Motor neuron (in vitro differentiated cells): ENCODE results near the gene USP11. TPM values are rescaled to one million over a fixed set of nuclear protein-coding genes. Genes with fewer than 3 reads are reported as not detected.

ENCODE experiments used
- ATAC-seq, 8 experiments: fragments of 200-7000 bp; cut with Tn5 transposase; replicated peaks in 6 of 8; 2 replicates each; pipeline ENCODE4 v1.8.0; 2021; ENCODE audit warnings: mild to moderate bottlenecking in 8 of 8, moderate library complexity in 8 of 8
- H3K27ac ChIP-seq, 2 donors: fragments of 250-450 bp; sonication (Bioruptor Pico); 2 replicates each; pipeline ENCODE4 v1.9.0; 2021; ENCODE audit warnings: antibody characterized with exemption in 2 of 2, mild to moderate bottlenecking in 2 of 2, moderate library complexity in 1 of 2
- H3K4me1 ChIP-seq, 2 donors: fragments of 250-450 bp; sonication (Bioruptor Pico); replicated peaks in 1 of 2; 2 replicates each; pipeline ENCODE4 v1.6.1; 2021; ENCODE audit warnings: antibody characterized with exemption in 2 of 2, mild to moderate bottlenecking in 2 of 2, moderate library complexity in 1 of 2
- H3K4me3 ChIP-seq, 5 donors: fragments of 250-450 bp; sonication (Bioruptor Pico); 2 replicates each; pipeline ENCODE4 v1.9.0; 2021; ENCODE audit warnings: antibody characterized with exemption in 5 of 5, mild to moderate bottlenecking in 5 of 5, moderate library complexity in 4 of 5
- WGBS, 10 experiments: fragments of 450-650 bp; shearing (Covaris generic); methylation state at CpG; one replicate each; pipeline ENCODE4 v1.0.0; 2022; 5-methylcytosine and 5-hydroxymethylcytosine counted together
- in situ Hi-C, 9 experiments: fragments of 400-800 bp; cut with MboI; loops; one replicate each; pipeline ENCODE4 v1.15.0; 2021; ENCODE audit warnings: low sequenced_read_pairs in 9 of 9, low pct_unique_long_range_greater_than_20kb in 2 of 9; ENCODE audit not compliant: unreplicated experiment in 9 of 9
- total RNA-seq, 8 experiments: library from RNA; unstranded; fragments of 300-600 nt; gene quantifications; 2 replicates each; pipeline versions ENCODE4 v1.2.3 to v1.2.4, GENCODE V29; 2022

The USP11 gene
- total RNA-seq, 8 experiments from 2014 or later, result 25.0 to 167 (median 110) TPM

GRCh38 chrX:47230136-47230868, 2.5 kb upstream of the USP11 start:
- in situ Hi-C loops, result loop anchor here in 1 of 9 experiments (25.0 kb wide), 1 partner anchor 132 kb away; the partner anchor contains the start of gene ZNF157
- H3K4me1 ChIP-seq, result peaks cover 8 to 12% of the 10 kb centered on the region in 2 donors
- WGBS, 10 experiments, result 48 to 100% (median 100%) methylated on average over 2 of the region's 5 CpGs; no CpG with 5 or more reads in 6 of the 10 experiments
- ATAC-seq, result no peak
- H3K27ac ChIP-seq, result no peak overlapping the region
- H3K4me3 ChIP-seq, result no peak overlapping the region

GRCh38 chrX:47231167-47231566, 1.6 kb upstream of the USP11 start:
- no CpG with 5 or more reads among the region's 2 CpGs for WGBS, 10 experiments
- ATAC-seq, result no peak
- Histone ChIP-seq H3K4me3 (no peak overlapping the region), H3K4me1 (peaks cover 8 to 19% of the 10 kb centered on the region in 2 donors), H3K27ac (no peak overlapping the region)
- in situ Hi-C loops, result loop anchor here in 1 of 9 experiments (25.0 kb wide), 1 partner anchor 131 kb away; the partner anchor contains the start of gene ZNF157

- Histone ChIP-seq H3K27ac (peak overlapping the region; percentile 98), H3K4me1 (peaks cover 8 to 23% of the 10 kb centered on the region in 2 donors), H3K4me3 (peak overlapping the region; percentile 82 to 94 (median 89))
- in situ Hi-C loops, result loop anchor here in 1 of 9 experiments (25.0 kb wide), 1 partner anchor 130 kb away; the partner anchor contains the start of gene ZNF157
- ATAC-seq, result no peak
- 52 to 92% methylated on average over 2 to 7 of the region's 8 CpGs; no CpG with 5 or more reads in 8 of the 10 experiments for WGBS, 10 experiments
Measured at GRCh38 chrX:47232197-47232802, 509 bp upstream of the USP11 start.

GRCh38 chrX:47233333-47234113, 714 bp downstream of the USP11 start:
- WGBS, 10 experiments, result 0 to 15% (median 2%) methylated on average over 3 to 14 of the region's 51 CpGs; no CpG with 5 or more reads in 6 of the 10 experiments
- in situ Hi-C loops, result loop anchor here in 1 of 9 experiments (25.0 kb wide), 1 partner anchor 129 kb away; the partner anchor contains the start of gene ZNF157
- H3K4me3 ChIP-seq, result peak overlapping the region; percentile 82 to 94 (median 89)
- H3K27ac ChIP-seq, result peak overlapping the region; percentile 98
- peak; percentile 85 to 92 (median 91) for ATAC-seq
- H3K4me1 ChIP-seq, result peaks cover 8 to 23% of the 10 kb centered on the region in 2 donors

GRCh38 chrX:47234583-47234982, 1.8 kb downstream of the USP11 start:
- no peak overlapping the region for H3K27ac ChIP-seq
- peak overlapping the region; percentile 82 to 94 (median 89) for H3K4me3 ChIP-seq
- peaks cover 8 to 23% of the 10 kb centered on the region in 2 donors for H3K4me1 ChIP-seq
- in situ Hi-C loops, result loop anchor here in 1 of 9 experiments (25.0 kb wide), 1 partner anchor 128 kb away; the partner anchor contains the start of gene ZNF157
- no peak for ATAC-seq
- 7 to 76% (median 28%) methylated on average over 2 to 3 of the region's 3 CpGs; no CpG with 5 or more reads in 4 of the 10 experiments for WGBS, 10 experiments

- Histone ChIP-seq H3K4me1 (peaks cover 8 to 23% of the 10 kb centered on the region in 2 donors), H3K4me3 (peak overlapping the region in 1 of 5 donors; percentile 13), H3K27ac (no peak overlapping the region)
- ATAC-seq, result no peak
- WGBS, 10 experiments, result 89% methylated on average over 4 of the region's 4 CpGs; no CpG with 5 or more reads in 9 of the 10 experiments
- in situ Hi-C loops, result loop anchor here in 1 of 9 experiments (25.0 kb wide), 1 partner anchor 127 kb away; the partner anchor contains the start of gene ZNF157
Measured at GRCh38 chrX:47235691-47236103, 2.9 kb downstream of the USP11 start.

GRCh38 chrX:47239199-47239598, 6.4 kb downstream of the USP11 start:
- peak in 2 of 8 experiments; percentile 7 to 19 for ATAC-seq

GRCh38 chrX:47239898-47240545, 7.2 kb downstream of the USP11 start:
- no peak for ATAC-seq
- in situ Hi-C loops, result loop anchor here in 1 of 9 experiments (25.0 kb wide), 1 partner anchor 122 kb away; the partner anchor contains the start of gene ZNF157
- H3K4me3 ChIP-seq, result no peak overlapping the region
- WGBS, 10 experiments, result 72 to 100% (median 80%) methylated on average over 1 to 6 of the region's 12 CpGs; no CpG with 5 or more reads in 7 of the 10 experiments
- H3K27ac ChIP-seq, result no peak overlapping the region
- peaks cover 0 to 14% of the 10 kb centered on the region in 2 donors for H3K4me1 ChIP-seq

More at GRCh38 chrX:47239199-47239598, 6.4 kb downstream of the USP11 start:
- H3K4me1 ChIP-seq, result peaks cover 0 to 15% of the 10 kb centered on the region in 2 donors
- no peak overlapping the region for H3K27ac ChIP-seq
- no peak overlapping the region for H3K4me3 ChIP-seq
- in situ Hi-C loops, result loop anchor here in 1 of 9 experiments (25.0 kb wide), 1 partner anchor 123 kb away; the partner anchor contains the start of gene ZNF157
- WGBS, 10 experiments, result 40 to 100% (median 94%) methylated on average over 1 to 5 of the region's 8 CpGs; no CpG with 5 or more reads in 7 of the 10 experiments

- no peak overlapping the region for H3K4me3 ChIP-seq
- in situ Hi-C loops, result loop anchor here in 1 of 9 experiments (25.0 kb wide), 1 partner anchor 122 kb away; the partner anchor contains the start of gene ZNF157
- peaks cover 0 to 8% of the 10 kb centered on the region in 2 donors for H3K4me1 ChIP-seq
- H3K27ac ChIP-seq, result no peak overlapping the region
- no peak for ATAC-seq
- 60 to 100% (median 97%) methylated on average over 1 to 5 of the region's 7 CpGs; no CpG with 5 or more reads in 7 of the 10 experiments for WGBS, 10 experiments
Measured at GRCh38 chrX:47240619-47241018, 7.8 kb downstream of the USP11 start.

- WGBS, 10 experiments, result 58 to 100% (median 97%) methylated on average over 2 to 10 of the region's 18 CpGs; no CpG with 5 or more reads in 6 of the 10 experiments
- ATAC-seq, result no peak
- in situ Hi-C loops, result loop anchor here in 1 of 9 experiments (25.0 kb wide), 1 partner anchor 121 kb away; the partner anchor contains the start of gene ZNF157
Measured at GRCh38 chrX:47241201-47242011, 8.6 kb downstream of the USP11 start.

GRCh38 chrX:47242321-47242720, 9.5 kb downstream of the USP11 start:
- Histone ChIP-seq H3K4me3 (no peak overlapping the region), H3K27ac (no peak overlapping the region), H3K4me1 (no peaks in the 10 kb centered on the region)
- no peak for ATAC-seq
- in situ Hi-C loops, result loop anchor here in 1 of 9 experiments (25.0 kb wide), 1 partner anchor 120 kb away; the partner anchor contains the start of gene ZNF157
- WGBS, 10 experiments, result 70 to 100% (median 93%) methylated on average over 2 to 10 of the region's 10 CpGs; no CpG with 5 or more reads in 7 of the 10 experiments

More at GRCh38 chrX:47241201-47242011, 8.6 kb downstream of the USP11 start:
- Histone ChIP-seq H3K4me1 (peaks cover 0 to 4% of the 10 kb centered on the region in 2 donors), H3K4me3 (no peak overlapping the region), H3K27ac (no peak overlapping the region)
